Activated B cell treated with CpG ODN at 0.5 μM for 24 hours (primary cell): ENCODE results near the gene USP17L26. TPM values are rescaled to one million over a fixed set of nuclear protein-coding genes. Genes with fewer than 3 reads are reported as not detected.
"Not testable (repeated sequence)": the region's sequence is repeated elsewhere in the genome, so short reads cannot be mapped to it uniquely, and the experiment has no call there.

Experiments
- ATAC-seq: fragments of 200-7000 bp; cut with Tn5 transposase; one replicate; pipeline ENCODE4 v1.10.0; 2021; ENCODE audit warnings: low read depth, mild to moderate bottlenecking, moderate library complexity
- CTCF ChIA-PET: fragments of 350-600 bp; sonication (Branson Sonifier 250); formaldehyde crosslinking; loops from one replicate; lab custom pipeline; 2021; ENCODE audit warnings: antibody characterized with exemption; lab: Charles Lee
- POLR2A ChIA-PET: fragments of 350-600 bp; sonication (Branson Sonifier 250); formaldehyde crosslinking; loops from one replicate; lab custom pipeline; 2021; ENCODE audit warnings: antibody characterized with exemption; lab: Charles Lee
- DNase-seq: peaks from one replicate; pipeline ENCODE4 v3.0.0; 2022
- H3K27ac Mint-ChIP-seq: one replicate; pipeline ENCODE4 v1.8.0; 2020; ENCODE audit warnings: mixed read lengths
- H3K27me3 Mint-ChIP-seq: one replicate; pipeline ENCODE4 v1.8.0; 2021; ENCODE audit warnings: mixed read lengths
- H3K36me3 Mint-ChIP-seq: one replicate; pipeline ENCODE4 v1.8.0; 2021; ENCODE audit warnings: low read depth, mixed read lengths
- H3K4me1 Mint-ChIP-seq: one replicate; pipeline ENCODE4 v1.8.0; 2021; ENCODE audit warnings: mixed read lengths
- H3K4me3 Mint-ChIP-seq: one replicate; pipeline ENCODE4 v1.8.0; 2020; ENCODE audit warnings: mild to moderate bottlenecking, mixed read lengths
- H3K9me3 Mint-ChIP-seq: one replicate; pipeline ENCODE4 v1.8.0; 2020; ENCODE audit warnings: mixed read lengths
- intact Hi-C: fragments of 100-400 bp; cut with micrococcal nuclease; formaldehyde crosslinking; loops from one replicate; pipeline ENCODE4 v1.15.1; 2024
- total RNA-seq: library from RNA; stranded (reverse); gene quantifications from 2 replicates; pipeline ENCODE4 v1.2.3, GENCODE V29; 2022

The USP17L26 gene, protein sequence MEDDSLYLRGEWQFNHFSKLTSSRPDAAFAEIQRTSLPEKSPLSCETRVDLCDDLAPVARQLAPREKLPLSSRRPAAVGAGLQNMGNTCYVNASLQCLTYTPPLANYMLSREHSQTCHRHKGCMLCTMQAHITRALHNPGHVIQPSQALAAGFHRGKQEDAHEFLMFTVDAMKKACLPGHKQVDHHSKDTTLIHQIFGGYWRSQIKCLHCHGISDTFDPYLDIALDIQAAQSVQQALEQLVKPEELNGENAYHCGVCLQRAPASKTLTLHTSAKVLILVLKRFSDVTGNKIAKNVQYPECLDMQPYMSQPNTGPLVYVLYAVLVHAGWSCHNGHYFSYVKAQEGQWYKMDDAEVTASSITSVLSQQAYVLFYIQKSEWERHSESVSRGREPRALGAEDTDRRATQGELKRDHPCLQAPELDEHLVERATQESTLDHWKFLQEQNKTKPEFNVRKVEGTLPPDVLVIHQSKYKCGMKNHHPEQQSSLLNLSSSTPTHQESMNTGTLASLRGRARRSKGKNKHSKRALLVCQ
- not detected in 2 replicates for total RNA-seq

DNA sequence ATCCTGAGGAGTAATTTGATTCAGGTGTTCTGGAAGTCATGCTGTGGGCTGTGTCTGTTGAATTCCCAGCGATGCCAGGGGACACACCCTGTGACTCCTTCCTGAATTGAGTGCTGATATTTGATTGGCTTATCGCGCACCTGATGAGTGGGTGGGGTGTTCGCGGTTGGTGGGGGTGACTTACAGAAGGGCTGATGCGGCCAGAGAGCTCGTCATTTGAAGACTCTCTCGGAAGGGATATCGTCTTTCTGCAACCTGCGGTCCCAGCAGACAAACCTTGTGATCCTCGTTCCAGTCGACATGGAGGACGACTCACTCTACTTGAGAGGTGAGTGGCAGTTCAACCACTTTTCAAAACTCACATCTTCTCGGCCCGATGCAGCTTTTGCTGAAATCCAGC is at the start of gene USP17L26:
USP17L26 (plus strand) TSS at position 301 of the 400 bp plus-strand sequence; CDS start at position 301, 0 bp downstream.
- H3K4me3 Mint-ChIP-seq, H3K27ac Mint-ChIP-seq, ATAC-seq, DNase-seq, intact Hi-C loops, H3K36me3 Mint-ChIP-seq, CTCF ChIA-PET, H3K27me3 Mint-ChIP-seq, H3K4me1 Mint-ChIP-seq, H3K9me3 Mint-ChIP-seq, POLR2A ChIA-PET: not testable (repeated sequence)

DNA sequence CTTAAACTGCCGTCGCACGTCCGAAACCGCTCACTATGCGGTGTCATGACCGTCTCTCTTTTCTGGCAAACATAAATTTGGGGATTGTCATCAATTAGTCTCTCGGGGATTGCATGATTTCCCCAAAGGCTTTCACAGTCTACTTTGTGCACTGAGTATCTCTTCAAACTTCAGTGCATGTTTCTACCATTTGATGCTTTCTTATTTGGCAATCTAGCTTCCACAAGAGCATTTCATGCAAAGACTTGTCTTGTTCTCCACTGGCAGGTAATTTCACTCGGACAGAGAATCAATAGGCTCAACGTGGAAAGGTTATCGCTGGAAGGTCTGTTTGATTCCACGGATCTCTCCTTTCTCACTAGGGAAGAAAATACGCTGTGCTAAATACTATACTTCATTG is 10.3 kb upstream of the USP17L26 start:
- CTCF ChIA-PET, ATAC-seq, H3K4me3 Mint-ChIP-seq, POLR2A ChIA-PET, H3K27ac Mint-ChIP-seq, DNase-seq, H3K27me3 Mint-ChIP-seq, intact Hi-C loops, H3K4me1 Mint-ChIP-seq, H3K9me3 Mint-ChIP-seq, H3K36me3 Mint-ChIP-seq: not testable (repeated sequence)

DNA sequence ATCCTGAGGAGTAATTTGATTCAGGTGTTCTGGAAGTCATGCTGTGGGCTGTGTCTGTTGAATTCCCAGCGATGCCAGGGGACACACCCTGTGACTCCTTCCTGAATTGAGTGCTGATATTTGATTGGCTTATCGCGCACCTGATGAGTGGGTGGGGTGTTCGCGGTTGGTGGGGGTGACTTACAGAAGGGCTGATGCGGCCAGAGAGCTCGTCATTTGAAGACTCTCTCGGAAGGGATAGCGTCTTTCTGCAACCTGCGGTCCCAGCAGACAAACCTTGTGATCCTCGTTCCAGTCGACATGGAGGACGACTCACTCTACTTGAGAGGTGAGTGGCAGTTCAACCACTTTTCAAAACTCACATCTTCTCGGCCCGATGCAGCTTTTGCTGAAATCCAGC is 9.6 kb upstream of the USP17L26 start, which contains the start of gene USP17L24:
USP17L24 (plus strand) TSS at position 301 of the 400 bp plus-strand sequence; CDS start at position 301, 0 bp downstream.
- H3K9me3 Mint-ChIP-seq, intact Hi-C loops, ATAC-seq, CTCF ChIA-PET, H3K4me1 Mint-ChIP-seq, H3K27ac Mint-ChIP-seq, H3K4me3 Mint-ChIP-seq, DNase-seq, H3K36me3 Mint-ChIP-seq, H3K27me3 Mint-ChIP-seq, POLR2A ChIA-PET: not testable (repeated sequence)

DNA sequence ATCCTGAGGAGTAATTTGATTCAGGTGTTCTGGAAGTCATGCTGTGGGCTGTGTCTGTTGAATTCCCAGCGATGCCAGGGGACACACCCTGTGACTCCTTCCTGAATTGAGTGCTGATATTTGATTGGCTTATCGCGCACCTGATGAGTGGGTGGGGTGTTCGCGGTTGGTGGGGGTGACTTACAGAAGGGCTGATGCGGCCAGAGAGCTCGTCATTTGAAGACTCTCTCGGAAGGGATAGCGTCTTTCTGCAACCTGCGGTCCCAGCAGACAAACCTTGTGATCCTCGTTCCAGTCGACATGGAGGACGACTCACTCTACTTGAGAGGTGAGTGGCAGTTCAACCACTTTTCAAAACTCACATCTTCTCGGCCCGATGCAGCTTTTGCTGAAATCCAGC is 4.8 kb upstream of the USP17L26 start, which contains the start of gene USP17L25:
USP17L25 (plus strand) TSS at position 301 of the 400 bp plus-strand sequence; CDS start at position 301, 0 bp downstream.
- intact Hi-C loops, CTCF ChIA-PET, H3K27me3 Mint-ChIP-seq, ATAC-seq, H3K9me3 Mint-ChIP-seq, H3K4me1 Mint-ChIP-seq, H3K4me3 Mint-ChIP-seq, H3K27ac Mint-ChIP-seq, POLR2A ChIA-PET, DNase-seq, H3K36me3 Mint-ChIP-seq: not testable (repeated sequence)

DNA sequence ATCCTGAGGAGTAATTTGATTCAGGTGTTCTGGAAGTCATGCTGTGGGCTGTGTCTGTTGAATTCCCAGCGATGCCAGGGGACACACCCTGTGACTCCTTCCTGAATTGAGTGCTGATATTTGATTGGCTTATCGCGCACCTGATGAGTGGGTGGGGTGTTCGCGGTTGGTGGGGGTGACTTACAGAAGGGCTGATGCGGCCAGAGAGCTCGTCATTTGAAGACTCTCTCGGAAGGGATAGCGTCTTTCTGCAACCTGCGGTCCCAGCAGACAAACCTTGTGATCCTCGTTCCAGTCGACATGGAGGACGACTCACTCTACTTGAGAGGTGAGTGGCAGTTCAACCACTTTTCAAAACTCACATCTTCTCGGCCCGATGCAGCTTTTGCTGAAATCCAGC is 4.6 kb downstream of the USP17L26 start, which contains the start of gene USP17L5:
USP17L5 (plus strand) TSS at position 301 of the 400 bp plus-strand sequence; CDS start at position 301, 0 bp downstream.
- DNase-seq, intact Hi-C loops, H3K4me1 Mint-ChIP-seq, POLR2A ChIA-PET, H3K9me3 Mint-ChIP-seq, CTCF ChIA-PET, H3K36me3 Mint-ChIP-seq, H3K27me3 Mint-ChIP-seq, H3K4me3 Mint-ChIP-seq, ATAC-seq, H3K27ac Mint-ChIP-seq: not testable (repeated sequence)

DNA sequence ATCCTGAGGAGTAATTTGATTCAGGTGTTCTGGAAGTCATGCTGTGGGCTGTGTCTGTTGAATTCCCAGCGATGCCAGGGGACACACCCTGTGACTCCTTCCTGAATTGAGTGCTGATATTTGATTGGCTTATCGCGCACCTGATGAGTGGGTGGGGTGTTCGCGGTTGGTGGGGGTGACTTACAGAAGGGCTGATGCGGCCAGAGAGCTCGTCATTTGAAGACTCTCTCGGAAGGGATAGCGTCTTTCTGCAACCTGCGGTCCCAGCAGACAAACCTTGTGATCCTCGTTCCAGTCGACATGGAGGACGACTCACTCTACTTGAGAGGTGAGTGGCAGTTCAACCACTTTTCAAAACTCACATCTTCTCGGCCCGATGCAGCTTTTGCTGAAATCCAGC is 9.4 kb downstream of the USP17L26 start, which contains the start of gene USP17L27:
USP17L27 (plus strand) TSS at position 301 of the 400 bp plus-strand sequence; CDS start at position 301, 0 bp downstream.
- H3K27me3 Mint-ChIP-seq, POLR2A ChIA-PET, DNase-seq, H3K4me1 Mint-ChIP-seq, intact Hi-C loops, H3K27ac Mint-ChIP-seq, H3K9me3 Mint-ChIP-seq, H3K36me3 Mint-ChIP-seq, H3K4me3 Mint-ChIP-seq, ATAC-seq, CTCF ChIA-PET: not testable (repeated sequence)

DNA sequence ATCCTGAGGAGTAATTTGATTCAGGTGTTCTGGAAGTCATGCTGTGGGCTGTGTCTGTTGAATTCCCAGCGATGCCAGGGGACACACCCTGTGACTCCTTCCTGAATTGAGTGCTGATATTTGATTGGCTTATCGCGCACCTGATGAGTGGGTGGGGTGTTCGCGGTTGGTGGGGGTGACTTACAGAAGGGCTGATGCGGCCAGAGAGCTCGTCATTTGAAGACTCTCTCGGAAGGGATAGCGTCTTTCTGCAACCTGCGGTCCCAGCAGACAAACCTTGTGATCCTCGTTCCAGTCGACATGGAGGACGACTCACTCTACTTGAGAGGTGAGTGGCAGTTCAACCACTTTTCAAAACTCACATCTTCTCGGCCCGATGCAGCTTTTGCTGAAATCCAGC is 14.1 kb downstream of the USP17L26 start, which contains the start of gene USP17L28:
USP17L28 (plus strand) TSS at position 301 of the 400 bp plus-strand sequence; CDS start at position 301, 0 bp downstream.
- H3K9me3 Mint-ChIP-seq: not testable (repeated sequence)

DNA sequence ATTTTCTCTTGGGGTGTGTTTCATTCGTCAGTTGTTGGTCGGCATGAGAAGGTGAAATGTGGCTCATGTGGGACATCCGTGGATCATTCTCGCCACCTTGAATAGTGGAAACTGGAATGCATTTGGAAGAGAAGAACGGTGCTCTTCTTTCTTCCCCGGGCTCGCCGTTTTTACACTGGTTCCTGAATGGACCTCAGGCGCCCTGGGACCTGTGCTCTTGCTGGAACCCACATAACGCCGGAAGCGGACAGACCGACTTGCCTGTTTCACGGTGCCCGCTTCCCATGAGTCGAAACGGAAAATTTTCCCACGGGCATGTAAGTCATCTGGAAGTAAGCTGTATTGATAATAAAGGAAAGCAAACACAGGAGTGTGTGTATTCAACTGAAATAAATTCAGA is 16.4 kb downstream of the USP17L26 start:
- H3K9me3 Mint-ChIP-seq, H3K4me1 Mint-ChIP-seq, POLR2A ChIA-PET, ATAC-seq, H3K27ac Mint-ChIP-seq, CTCF ChIA-PET, H3K36me3 Mint-ChIP-seq, H3K4me3 Mint-ChIP-seq, intact Hi-C loops, H3K27me3 Mint-ChIP-seq, DNase-seq: not testable (repeated sequence)

More for the DNA sequence above, 14.1 kb downstream of the USP17L26 start, which contains the start of gene USP17L28:
- DNase-seq, H3K27ac Mint-ChIP-seq, H3K4me3 Mint-ChIP-seq, H3K36me3 Mint-ChIP-seq, POLR2A ChIA-PET, H3K27me3 Mint-ChIP-seq, intact Hi-C loops, CTCF ChIA-PET, H3K4me1 Mint-ChIP-seq, ATAC-seq: not testable (repeated sequence)

DNA sequence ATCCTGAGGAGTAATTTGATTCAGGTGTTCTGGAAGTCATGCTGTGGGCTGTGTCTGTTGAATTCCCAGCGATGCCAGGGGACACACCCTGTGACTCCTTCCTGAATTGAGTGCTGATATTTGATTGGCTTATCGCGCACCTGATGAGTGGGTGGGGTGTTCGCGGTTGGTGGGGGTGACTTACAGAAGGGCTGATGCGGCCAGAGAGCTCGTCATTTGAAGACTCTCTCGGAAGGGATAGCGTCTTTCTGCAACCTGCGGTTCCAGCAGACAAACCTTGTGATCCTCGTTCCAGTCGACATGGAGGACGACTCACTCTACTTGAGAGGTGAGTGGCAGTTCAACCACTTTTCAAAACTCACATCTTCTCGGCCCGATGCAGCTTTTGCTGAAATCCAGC is 18.9 kb downstream of the USP17L26 start, which contains the start of gene USP17L29:
USP17L29 (plus strand) TSS at position 301 of the 400 bp plus-strand sequence; CDS start at position 301, 0 bp downstream.
- H3K4me3 Mint-ChIP-seq, H3K27ac Mint-ChIP-seq, CTCF ChIA-PET, H3K27me3 Mint-ChIP-seq, ATAC-seq, H3K9me3 Mint-ChIP-seq, H3K36me3 Mint-ChIP-seq, POLR2A ChIA-PET, H3K4me1 Mint-ChIP-seq, intact Hi-C loops, DNase-seq: not testable (repeated sequence)

DNA sequence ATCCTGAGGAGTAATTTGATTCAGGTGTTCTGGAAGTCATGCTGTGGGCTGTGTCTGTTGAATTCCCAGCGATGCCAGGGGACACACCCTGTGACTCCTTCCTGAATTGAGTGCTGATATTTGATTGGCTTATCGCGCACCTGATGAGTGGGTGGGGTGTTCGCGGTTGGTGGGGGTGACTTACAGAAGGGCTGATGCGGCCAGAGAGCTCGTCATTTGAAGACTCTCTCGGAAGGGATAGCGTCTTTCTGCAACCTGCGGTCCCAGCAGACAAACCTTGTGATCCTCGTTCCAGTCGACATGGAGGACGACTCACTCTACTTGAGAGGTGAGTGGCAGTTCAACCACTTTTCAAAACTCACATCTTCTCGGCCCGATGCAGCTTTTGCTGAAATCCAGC is 28.4 kb downstream of the USP17L26 start, which contains the start of gene USP17L30:
USP17L30 (plus strand) TSS at position 301 of the 400 bp plus-strand sequence; CDS start at position 301, 0 bp downstream.
- H3K9me3 Mint-ChIP-seq, DNase-seq, H3K27ac Mint-ChIP-seq, H3K4me3 Mint-ChIP-seq, H3K4me1 Mint-ChIP-seq, H3K36me3 Mint-ChIP-seq, ATAC-seq, CTCF ChIA-PET, intact Hi-C loops, H3K27me3 Mint-ChIP-seq, POLR2A ChIA-PET: not testable (repeated sequence)

DNA sequence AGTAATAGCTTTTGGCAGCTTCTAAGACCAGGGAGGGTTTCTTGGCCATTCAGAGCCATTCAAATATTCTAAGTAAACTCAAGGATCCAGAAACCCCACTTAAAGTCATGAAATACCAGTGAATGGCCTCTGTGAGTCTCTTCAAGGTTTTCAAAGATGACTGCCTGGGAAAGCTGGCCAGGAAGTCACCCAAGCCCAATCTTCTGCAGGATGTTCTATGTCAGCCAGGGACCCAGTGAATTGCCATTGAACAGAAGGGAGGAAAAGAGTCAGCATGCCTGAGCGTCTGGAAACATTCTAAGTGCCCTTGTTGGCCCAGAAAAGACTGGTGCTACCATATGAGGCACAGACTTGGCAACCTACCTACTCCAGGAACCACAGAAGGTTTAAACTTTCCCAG is 45.4 kb downstream of the USP17L26 start:
- H3K4me3 Mint-ChIP-seq, H3K4me1 Mint-ChIP-seq, H3K9me3 Mint-ChIP-seq, H3K36me3 Mint-ChIP-seq, DNase-seq, H3K27ac Mint-ChIP-seq, CTCF ChIA-PET, POLR2A ChIA-PET, ATAC-seq, H3K27me3 Mint-ChIP-seq, intact Hi-C loops: not testable (repeated sequence)
